Measurements from ENCODE around the gene ZNF609.
A peak's percentile ranks its signal among the peaks of the same experiment; 100 is the strongest.

The ZNF609 gene

GRCh38 chr15:64687172-64687571, 226.8 kb downstream of the ZNF609 start:
- no peak for TF ChIP-seq CTCF (IDR thresholded peaks at IDR 0.05; ENCODE audit: low read length, missing control alignments)
- H3K4me3 ChIP-seq (replicated peaks; ENCODE audit: low read depth, low read length) = no peak overlapping the region
- DNase-seq (ENCODE audit: low read depth) = no peak

- no peak for DNase-seq (ENCODE audit: low read depth)
- TF ChIP-seq CTCF (IDR thresholded peaks at IDR 0.05; ENCODE audit: low read length, missing control alignments) = no peak
Measured at GRCh38 chr15:64687688-64688087, 227.3 kb downstream of the ZNF609 start.

GRCh38 chr15:64688770-64689169, 228.4 kb downstream of the ZNF609 start:
- no peak for DNase-seq (ENCODE audit: low read depth)
- no peak overlapping the region for H3K4me3 ChIP-seq (replicated peaks; ENCODE audit: low read depth, low read length)
- TF ChIP-seq CTCF (IDR thresholded peaks at IDR 0.05; ENCODE audit: low read length, missing control alignments) = no peak

More at GRCh38 chr15:64687688-64688087, 227.3 kb downstream of the ZNF609 start:
- H3K4me3 ChIP-seq (replicated peaks; ENCODE audit: low read depth, low read length) = no peak overlapping the region

GRCh38 chr15:64690008-64690407, 229.6 kb downstream of the ZNF609 start:
- DNase-seq (ENCODE audit: low read depth) = no peak
- H3K4me3 ChIP-seq (replicated peaks; ENCODE audit: low read depth, low read length) = no peak overlapping the region
- TF ChIP-seq CTCF (IDR thresholded peaks at IDR 0.05; ENCODE audit: low read length, missing control alignments) = no peak

GRCh38 chr15:64690578-64691296, 230.4 kb downstream of the ZNF609 start:
- no peak for DNase-seq (ENCODE audit: low read depth)
- H3K4me3 ChIP-seq (replicated peaks; ENCODE audit: low read depth, low read length) = no peak overlapping the region
- peak; percentile 11 for TF ChIP-seq CTCF (IDR thresholded peaks at IDR 0.05; ENCODE audit: low read length, missing control alignments)

GRCh38 chr15:64691896-64692565, 231.7 kb downstream of the ZNF609 start:
- H3K4me3 ChIP-seq (replicated peaks; ENCODE audit: low read depth, low read length) = no peak overlapping the region
- no peak for DNase-seq (ENCODE audit: low read depth)
- TF ChIP-seq CTCF (IDR thresholded peaks at IDR 0.05; ENCODE audit: low read length, missing control alignments) = no peak
